Left ventricle myocardium inferior (tissue), 1 donor: ENCODE measurements around the gene DNAAF8. TPM values are rescaled to one million over a fixed set of nuclear protein-coding genes. Genes with fewer than 3 reads are reported as not detected.
"Not testable (repeated sequence)": the region's sequence is repeated elsewhere in the genome, so short reads cannot be mapped to it uniquely, and the experiment has no call there.

Source experiments
- DNase-seq: peaks from one replicate; pipeline ENCODE4 v3.0.0-alpha.2; 2020
- H3K27ac ChIP-seq: fragments of 200-600 bp; replicated peaks from 2 replicates; pipeline ENCODE4 v1.8.0; 2021
- H3K27me3 ChIP-seq: fragments of 200-600 bp; 2 replicates; pipeline ENCODE4 v1.8.0; 2021; ENCODE audit warnings: low read depth
- H3K36me3 ChIP-seq: fragments of 200-600 bp; 2 replicates; pipeline ENCODE4 v1.8.0; 2021
- H3K4me1 ChIP-seq: fragments of 200-600 bp; 2 replicates; pipeline ENCODE4 v1.8.0; 2021
- H3K4me3 ChIP-seq: fragments of 200-600 bp; 2 replicates; pipeline ENCODE4 v1.8.0; 2021; ENCODE audit warnings: mild to moderate bottlenecking, moderate library complexity
- H3K9me3 ChIP-seq: fragments of 200-600 bp; replicated peaks from 2 replicates; pipeline ENCODE4 v1.8.0; 2021
- intact Hi-C: fragments of 100-400 bp; cut with micrococcal nuclease; formaldehyde crosslinking; loops from one replicate; pipeline ENCODE4 v1.11.0; 2022
- total RNA-seq: library from RNA; stranded (reverse); fragmentation: NEBNext Ultra II Directional; extraction: Animal tissue kit (Norgen Biotek cat#: 25700); gene quantifications from one replicate; pipeline ENCODE4 v1.2.1, GENCODE V29; 2021
- TF ChIP-seq, protein P1 (sequence below): fragments of 200-600 bp; IDR thresholded peaks from 2 replicates; pipeline ENCODE4 v1.8.0; 2021; ENCODE audit warnings: antibody characterized with exemption, mild to moderate bottlenecking, borderline replicate concordance
- donor health status: DM: no; HTN: yes; CAD: no; lungs with severe emphysema.

DNAAF8 gene
- total RNA-seq, 1 donor from 2014 or later: 0.77 TPM

- Histone ChIP-seq H3K9me3 (no peaks in the 10 kb centered on the region), H3K27me3 (no peaks in the 10 kb centered on the region), H3K27ac (no peak overlapping the region), H3K4me1 (no peaks in the 10 kb centered on the region), H3K36me3 (no peaks in the 10 kb centered on the region), H3K4me3 (no peak overlapping the region)
- DNase-seq: no peak
- TF ChIP-seq, protein P1, sequence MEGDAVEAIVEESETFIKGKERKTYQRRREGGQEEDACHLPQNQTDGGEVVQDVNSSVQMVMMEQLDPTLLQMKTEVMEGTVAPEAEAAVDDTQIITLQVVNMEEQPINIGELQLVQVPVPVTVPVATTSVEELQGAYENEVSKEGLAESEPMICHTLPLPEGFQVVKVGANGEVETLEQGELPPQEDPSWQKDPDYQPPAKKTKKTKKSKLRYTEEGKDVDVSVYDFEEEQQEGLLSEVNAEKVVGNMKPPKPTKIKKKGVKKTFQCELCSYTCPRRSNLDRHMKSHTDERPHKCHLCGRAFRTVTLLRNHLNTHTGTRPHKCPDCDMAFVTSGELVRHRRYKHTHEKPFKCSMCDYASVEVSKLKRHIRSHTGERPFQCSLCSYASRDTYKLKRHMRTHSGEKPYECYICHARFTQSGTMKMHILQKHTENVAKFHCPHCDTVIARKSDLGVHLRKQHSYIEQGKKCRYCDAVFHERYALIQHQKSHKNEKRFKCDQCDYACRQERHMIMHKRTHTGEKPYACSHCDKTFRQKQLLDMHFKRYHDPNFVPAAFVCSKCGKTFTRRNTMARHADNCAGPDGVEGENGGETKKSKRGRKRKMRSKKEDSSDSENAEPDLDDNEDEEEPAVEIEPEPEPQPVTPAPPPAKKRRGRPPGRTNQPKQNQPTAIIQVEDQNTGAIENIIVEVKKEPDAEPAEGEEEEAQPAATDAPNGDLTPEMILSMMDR: no peak
- intact Hi-C loops: no loop called here
These were observed 49.1 kb downstream of the DNAAF8 start for GRCh38 chr16:4783251-4783950.

- DNase-seq: no peak
- no peak overlapping the region for H3K4me3 ChIP-seq
- H3K4me1 ChIP-seq: no peaks in the 10 kb centered on the region
- intact Hi-C loops: no loop called here
- no peaks in the 10 kb centered on the region for H3K27me3 ChIP-seq
- no peak overlapping the region for H3K27ac ChIP-seq
- TF ChIP-seq, protein P1: no peak
- H3K36me3 ChIP-seq: no peaks in the 10 kb centered on the region
- no peaks in the 10 kb centered on the region for H3K9me3 ChIP-seq
These were observed 49.6 kb downstream of the DNAAF8 start for GRCh38 chr16:4783951-4784336.

DNA sequence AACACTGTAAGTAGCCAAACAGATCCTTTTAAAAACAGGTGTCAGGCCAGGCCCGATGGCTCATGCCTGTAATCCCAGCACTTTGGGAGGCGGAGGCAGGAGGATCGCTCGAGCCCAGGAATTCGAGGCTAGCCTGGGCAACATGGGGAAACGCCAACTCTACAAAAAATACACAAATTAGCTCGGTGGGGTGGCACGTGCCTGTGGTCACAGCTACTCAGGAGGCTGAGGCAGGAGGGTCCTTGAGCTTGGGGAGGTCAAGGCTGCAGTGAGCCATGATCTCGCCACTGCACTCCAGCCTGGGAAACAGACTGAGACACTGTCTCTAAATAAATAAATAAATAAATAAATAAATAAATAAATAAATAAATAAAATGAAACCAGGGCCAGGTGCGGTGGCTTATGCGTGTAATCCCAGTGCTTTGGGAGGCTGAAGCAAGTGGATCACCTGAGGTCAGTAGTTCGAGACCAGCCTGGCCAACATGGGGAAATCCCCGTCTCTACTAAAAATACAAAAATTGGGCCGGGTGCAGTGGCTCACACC, 50.2 kb downstream of the DNAAF8 start:
- H3K4me3 ChIP-seq, DNase-seq, H3K9me3 ChIP-seq, H3K27ac ChIP-seq, H3K36me3 ChIP-seq, H3K27me3 ChIP-seq, intact Hi-C loops, H3K4me1 ChIP-seq: not testable (repeated sequence)

DNA sequence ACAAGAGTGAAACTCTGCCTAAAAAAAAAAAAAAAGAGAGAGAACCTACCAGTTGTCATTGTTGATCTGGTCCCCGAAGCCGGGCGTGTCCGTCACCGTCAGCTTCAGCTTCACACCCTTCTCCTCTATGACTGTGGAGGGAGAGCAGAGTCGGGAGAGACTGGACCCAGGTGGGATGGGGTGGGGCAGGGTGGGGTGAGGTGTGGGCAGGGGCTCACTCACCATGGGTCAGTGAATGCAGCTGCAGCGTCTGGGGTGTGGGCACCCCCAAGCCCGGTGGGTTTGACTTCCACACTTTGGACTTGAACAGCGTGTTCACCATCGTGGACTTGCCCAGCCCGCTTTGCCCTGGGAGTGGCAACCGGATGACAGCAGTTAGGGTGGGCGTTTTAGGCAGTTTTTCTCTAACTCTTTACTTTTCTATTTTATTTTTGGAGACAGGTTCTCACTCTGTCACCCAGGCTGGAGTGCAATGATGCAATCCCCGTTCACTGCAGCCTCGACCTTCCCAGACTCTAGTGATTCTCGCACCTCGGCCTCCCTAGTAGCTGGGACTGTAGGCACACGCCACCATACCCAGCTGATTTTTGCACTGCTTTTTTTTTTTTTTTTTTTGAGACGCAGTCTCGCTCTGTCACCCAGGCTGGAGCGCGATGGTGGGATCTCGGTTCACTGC, 51.6 kb downstream of the DNAAF8 start:
- H3K9me3 ChIP-seq: no peaks in the 10 kb centered on the region
- no peak overlapping the region for H3K27ac ChIP-seq
- intact Hi-C loops: no loop called here
- H3K4me3 ChIP-seq: no peak overlapping the region
- no peaks in the 10 kb centered on the region for H3K4me1 ChIP-seq
- no peaks in the 10 kb centered on the region for H3K36me3 ChIP-seq
- TF ChIP-seq, protein P1: no peak
- DNase-seq: no peak
- no peaks in the 10 kb centered on the region for H3K27me3 ChIP-seq

GRCh38 chr16:4787068-4787467, 52.7 kb downstream of the DNAAF8 start:
- no peaks in the 10 kb centered on the region for H3K9me3 ChIP-seq
- H3K4me3 ChIP-seq: no peak overlapping the region
- H3K27ac ChIP-seq: no peak overlapping the region
- no peak for DNase-seq
- TF ChIP-seq, protein P1: no peak
- intact Hi-C loops: no loop called here
- no peaks in the 10 kb centered on the region for H3K36me3 ChIP-seq
- H3K4me1 ChIP-seq: no peaks in the 10 kb centered on the region
- H3K27me3 ChIP-seq: no peaks in the 10 kb centered on the region
